Large intestine (tissue), 3 donors: Measurements from ENCODE around the gene UNC13B. TPM values are rescaled to one million over a fixed set of nuclear protein-coding genes. Genes with fewer than 3 reads are reported as not detected.

ENCODE experiments used
- DNase-seq, 2 donors: peaks; one replicate each; pipeline versions ENCODE4 v3.0.0 to v3.0.0-alpha.2; 2013
- H3K27ac ChIP-seq: one replicate; pipeline ENCODE4 v1.5.1; 2013; ENCODE audit warnings: low read length
- H3K27me3 ChIP-seq: 2 replicates; pipeline ENCODE4 v1.6.1; 2013; ENCODE audit warnings: low read length; ENCODE audit not compliant: control insufficient read depth, insufficient read depth
- H3K36me3 ChIP-seq: 2 replicates; pipeline ENCODE4 v1.6.1; 2013; ENCODE audit warnings: low read length; ENCODE audit not compliant: control insufficient read depth, insufficient read depth
- H3K4me1 ChIP-seq: one replicate; pipeline ENCODE4 v1.6.1; 2013; ENCODE audit warnings: low read length; ENCODE audit not compliant: control insufficient read depth, insufficient read depth
- H3K4me3 ChIP-seq: one replicate; pipeline ENCODE4 v1.5.1; 2013; ENCODE audit warnings: low read length
- H3K9me3 ChIP-seq: one replicate; pipeline ENCODE4 v1.6.1; 2013; ENCODE audit warnings: mild to moderate bottlenecking, low read depth, low read length, moderate library complexity; ENCODE audit not compliant: control insufficient read depth
- WGBS: methylation state at CpG from one replicate; pipeline ENCODE4 v1.1.5; 2013; ENCODE audit warnings: low lambda C conversion rate; ENCODE audit not compliant: insufficient coverage; 5-methylcytosine and 5-hydroxymethylcytosine counted together
- polyA plus RNA-seq: library from polyadenylated mRNA; unstranded; fragments of 120-200 nt; gene quantifications from one replicate; pipeline ENCODE4 v1.2.1, GENCODE V29; 2013

UNC13B gene
- polyA plus RNA-seq, 1 donor, result 33.1 TPM

DNA sequence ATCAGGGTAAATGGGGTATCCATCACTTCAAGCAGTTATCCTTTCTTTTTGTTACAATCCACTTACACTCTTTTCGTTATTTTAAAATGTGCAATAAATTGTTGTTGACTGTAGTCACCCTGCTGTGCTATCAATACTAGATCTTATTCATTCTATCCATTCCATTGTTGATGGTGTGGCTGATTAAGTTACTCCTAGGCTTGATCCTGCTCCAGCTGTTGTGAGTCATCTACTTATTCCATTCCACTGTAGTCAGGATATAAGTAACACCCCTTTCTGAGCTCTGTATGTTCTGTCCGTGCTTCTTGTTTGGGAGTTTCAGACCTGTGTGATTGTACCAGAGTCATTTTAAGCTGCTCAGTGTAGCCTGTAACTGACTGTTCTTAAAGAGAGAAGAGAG is 205.6 kb downstream of the UNC13B start:
- 83% methylated on average over 1 of the region's 2 CpGs for WGBS

DNA sequence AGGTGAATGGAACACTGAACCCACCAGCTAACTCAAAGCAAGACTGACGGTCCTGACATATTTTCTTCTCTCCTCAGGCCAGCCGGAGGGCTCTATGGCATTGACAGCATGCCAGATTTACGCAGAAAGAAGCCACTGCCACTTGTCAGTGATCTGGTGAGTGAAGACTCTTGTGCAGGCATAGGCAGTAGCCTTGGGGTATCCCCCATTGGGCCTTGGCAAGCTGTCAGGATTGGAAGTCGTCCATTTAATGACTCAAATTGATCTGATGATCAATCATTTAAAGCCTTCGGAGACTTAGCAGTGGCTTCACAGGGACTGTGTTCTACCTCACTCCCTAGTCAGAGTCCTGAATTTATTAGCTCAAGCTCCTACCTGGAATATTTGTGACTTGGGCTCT is 208.4 kb downstream of the UNC13B start:
- no peaks in the 10 kb centered on the region for H3K4me1 ChIP-seq
- no CpG with 5 or more reads among the region's 5 CpGs for WGBS
- no peak overlapping the region for H3K4me3 ChIP-seq
- H3K27me3 ChIP-seq, result no peaks in the 10 kb centered on the region
- no peaks in the 10 kb centered on the region for H3K9me3 ChIP-seq
- no peak overlapping the region for H3K27ac ChIP-seq
- H3K36me3 ChIP-seq, result peaks cover 19% of the 10 kb centered on the region
- DNase-seq, result no peak

More for the DNA sequence above, 205.6 kb downstream of the UNC13B start:
- H3K4me1 ChIP-seq, result peaks cover 3% of the 10 kb centered on the region
- no peak for DNase-seq
- H3K27ac ChIP-seq, result no peak overlapping the region
- H3K36me3 ChIP-seq, result peaks cover 15% of the 10 kb centered on the region
- no peak overlapping the region for H3K4me3 ChIP-seq
- H3K27me3 ChIP-seq, result no peaks in the 10 kb centered on the region
- no peaks in the 10 kb centered on the region for H3K9me3 ChIP-seq

DNA sequence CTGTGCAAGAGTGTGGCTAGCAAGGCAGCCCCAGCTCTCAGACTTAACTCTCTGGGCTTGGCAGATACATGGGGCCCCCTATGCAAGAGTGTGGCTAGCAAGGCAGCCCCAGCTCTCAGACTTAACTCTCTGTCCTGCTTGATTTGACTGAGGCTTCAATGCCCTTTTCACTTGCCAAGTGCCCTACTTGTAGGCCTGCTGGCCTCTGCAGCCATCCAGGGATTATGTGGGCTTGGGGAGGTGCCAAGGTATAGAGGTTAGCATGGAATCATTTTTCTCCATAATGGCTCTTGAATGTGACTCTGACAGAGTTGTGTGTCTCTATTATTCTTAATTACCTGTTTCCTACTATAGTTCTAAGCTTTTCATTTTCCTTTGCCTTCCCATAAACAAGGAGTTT is 212.6 kb downstream of the UNC13B start:
- Histone ChIP-seq H3K27ac (no peak overlapping the region), H3K27me3 (no peaks in the 10 kb centered on the region), H3K9me3 (no peaks in the 10 kb centered on the region), H3K4me1 (no peaks in the 10 kb centered on the region), H3K4me3 (no peak overlapping the region), H3K36me3 (peaks cover 32% of the 10 kb centered on the region)
- DNase-seq, result no peak

DNA sequence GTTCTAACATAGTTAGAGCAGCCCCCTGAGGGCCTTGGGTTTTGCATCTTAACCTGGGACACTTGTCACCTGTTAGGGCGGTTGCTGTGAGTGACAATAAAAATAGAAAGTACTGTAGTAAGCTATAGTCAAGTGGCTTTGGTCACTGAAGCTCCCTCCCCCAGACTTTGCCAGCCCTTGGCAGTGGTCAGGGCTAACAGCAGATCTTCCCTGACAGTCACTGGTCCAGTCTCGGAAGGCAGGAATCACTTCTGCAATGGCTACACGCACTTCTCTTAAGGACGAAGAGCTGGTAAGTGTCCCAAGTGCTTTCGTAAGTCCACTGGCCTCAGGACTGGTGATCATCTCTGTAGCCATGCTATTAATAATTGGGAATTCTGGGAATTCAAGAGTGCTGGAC is 213.1 kb downstream of the UNC13B start:
- Histone ChIP-seq H3K4me3 (no peak overlapping the region), H3K9me3 (no peaks in the 10 kb centered on the region), H3K27ac (no peak overlapping the region), H3K36me3 (peaks cover 32% of the 10 kb centered on the region), H3K4me1 (no peaks in the 10 kb centered on the region), H3K27me3 (no peaks in the 10 kb centered on the region)
- no peak for DNase-seq
- no CpG with 5 or more reads among the region's 5 CpGs for WGBS

DNA sequence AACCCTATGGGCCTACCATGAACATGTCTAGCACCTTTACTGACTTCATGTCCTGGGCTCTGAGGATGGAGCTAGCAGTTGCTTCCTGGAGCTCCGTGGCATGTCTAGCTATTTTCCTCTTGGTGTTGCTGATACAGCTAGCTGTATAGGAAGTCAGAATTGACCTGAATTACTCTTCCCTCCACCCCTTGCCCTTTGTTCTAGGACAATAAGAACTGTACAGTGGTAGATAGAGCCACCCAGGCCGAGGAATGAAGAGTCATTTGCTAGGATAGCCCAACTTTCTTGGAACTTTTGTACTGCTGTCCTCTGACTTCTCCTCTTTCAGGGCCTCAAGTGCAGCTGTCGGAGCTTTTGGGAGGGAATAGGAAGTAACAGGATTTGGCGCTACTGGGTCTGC is 218.2 kb downstream of the UNC13B start:
- peaks cover 45% of the 10 kb centered on the region for H3K36me3 ChIP-seq
- H3K27ac ChIP-seq, result no peak overlapping the region
- no peaks in the 10 kb centered on the region for H3K27me3 ChIP-seq
- no peaks in the 10 kb centered on the region for H3K4me1 ChIP-seq
- peak in 1 of 2 donors; percentile 14 for DNase-seq
- no peak overlapping the region for H3K4me3 ChIP-seq
- H3K9me3 ChIP-seq, result no peaks in the 10 kb centered on the region
- no CpG with 5 or more reads among the region's 4 CpGs for whole genome bisulfite sequencing

DNA sequence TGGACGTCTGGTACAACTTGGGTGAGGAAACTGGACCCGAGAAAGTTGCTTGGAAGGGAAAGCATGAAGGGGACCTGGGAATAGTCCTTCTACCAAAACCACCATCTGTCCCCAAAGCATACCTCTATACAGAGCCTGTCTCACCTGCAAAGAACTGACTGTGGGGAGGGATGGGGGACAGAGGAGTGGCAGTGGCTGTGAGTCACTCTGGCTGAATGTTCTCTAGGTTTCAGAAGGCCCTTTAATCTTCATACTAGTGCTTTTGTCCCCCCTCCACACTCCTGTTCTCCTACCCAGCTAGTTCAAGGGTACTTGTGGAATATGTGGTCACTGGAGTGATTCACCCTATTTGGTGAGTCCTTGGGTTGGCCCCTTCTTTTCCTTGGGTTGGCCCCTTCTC is 218.8 kb downstream of the UNC13B start:
- peaks cover 47% of the 10 kb centered on the region for H3K36me3 ChIP-seq
- WGBS, result no CpG with 5 or more reads among the region's 2 CpGs
- no peaks in the 10 kb centered on the region for H3K9me3 ChIP-seq
- DNase-seq, result no peak
- H3K4me3 ChIP-seq, result no peak overlapping the region
- H3K27me3 ChIP-seq, result no peaks in the 10 kb centered on the region
- no peaks in the 10 kb centered on the region for H3K4me1 ChIP-seq
- no peak overlapping the region for H3K27ac ChIP-seq

DNA sequence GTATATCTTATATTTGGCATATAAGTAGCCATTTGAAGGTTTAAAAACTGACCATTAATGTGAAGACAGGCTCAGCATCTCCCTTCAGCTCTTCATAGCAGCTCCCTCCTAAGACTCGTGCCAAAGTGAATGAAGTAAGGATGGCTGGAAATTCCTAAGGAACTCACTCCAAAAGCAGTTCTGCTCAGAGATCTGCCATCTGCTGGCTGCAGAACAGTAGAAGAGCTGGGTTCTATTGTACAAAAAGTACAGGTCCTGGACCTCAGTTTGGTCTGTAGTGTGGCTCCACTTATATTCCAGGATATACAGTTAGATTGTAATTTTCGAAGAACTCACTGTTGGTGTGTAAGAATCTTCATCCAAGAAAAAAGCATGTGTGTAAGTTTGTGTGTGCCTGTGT is 223.2 kb downstream of the UNC13B start:
- H3K9me3 ChIP-seq, result no peaks in the 10 kb centered on the region
- H3K27me3 ChIP-seq, result no peaks in the 10 kb centered on the region
- WGBS, result no CpG with 5 or more reads among the region's 2 CpGs
- no peak for DNase-seq
- H3K4me1 ChIP-seq, result no peaks in the 10 kb centered on the region
- peaks cover 57% of the 10 kb centered on the region for H3K36me3 ChIP-seq
- no peak overlapping the region for H3K4me3 ChIP-seq
- H3K27ac ChIP-seq, result no peak overlapping the region

DNA sequence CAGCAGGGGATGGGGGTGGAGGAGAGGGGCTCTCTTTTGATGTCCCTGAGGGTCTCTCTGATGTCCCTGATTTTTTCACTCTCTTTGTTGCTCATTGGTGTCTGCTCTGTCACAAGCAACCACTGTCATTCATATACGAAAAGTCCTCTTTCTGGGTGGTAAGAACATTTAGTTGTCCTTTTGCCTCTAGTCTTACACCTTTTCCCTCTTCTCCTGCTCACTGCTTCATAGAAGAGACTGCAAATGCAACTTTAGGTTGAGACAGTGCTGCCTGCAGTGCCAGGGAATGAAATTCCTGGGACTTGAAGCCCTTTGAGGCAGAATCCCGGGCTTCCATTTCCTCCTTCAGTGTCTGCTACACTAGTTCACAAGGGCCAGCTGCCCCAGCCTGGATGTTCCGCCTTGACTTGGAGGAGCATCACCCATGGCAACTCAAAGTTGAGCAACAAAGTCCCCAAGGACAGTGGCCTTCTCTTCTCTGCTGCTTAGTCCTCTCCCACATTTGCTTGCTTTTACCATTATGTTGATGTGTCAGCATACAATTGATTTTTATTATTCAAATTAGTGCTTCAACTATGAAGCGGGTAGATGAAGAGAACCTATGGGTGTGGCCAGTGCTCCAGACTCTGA is 233.4 kb downstream of the UNC13B start:
- Histone ChIP-seq H3K4me3 (no peak overlapping the region), H3K27me3 (no peaks in the 10 kb centered on the region), H3K4me1 (no peaks in the 10 kb centered on the region), H3K9me3 (no peaks in the 10 kb centered on the region), H3K36me3 (peaks cover 65% of the 10 kb centered on the region), H3K27ac (no peak overlapping the region)
- WGBS, result 100% methylated on average over 1 of the region's 4 CpGs
- DNase-seq, result no peak

DNA sequence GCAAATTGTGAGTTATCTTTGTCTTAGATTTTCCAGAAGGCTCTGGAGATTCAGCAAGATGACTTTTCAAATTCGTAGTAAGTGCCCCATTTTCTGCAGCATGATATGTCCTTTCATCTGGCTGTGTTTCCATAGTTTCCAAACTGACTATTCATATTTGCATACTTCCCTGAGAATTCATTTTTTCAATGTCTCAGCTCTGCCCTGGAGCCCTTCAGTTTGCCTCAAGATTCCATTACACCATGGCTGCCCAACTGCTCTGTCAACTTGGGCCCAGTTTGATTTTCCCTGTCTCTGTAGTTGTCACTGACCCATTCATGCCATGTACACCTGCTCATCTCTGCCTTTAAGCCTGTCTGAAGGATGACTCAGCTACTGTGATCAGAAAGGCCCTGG is 233.9 kb downstream of the UNC13B start:
- no CpG with 5 or more reads among the region's 1 CpG for WGBS
- Histone ChIP-seq H3K27me3 (no peaks in the 10 kb centered on the region), H3K27ac (no peak overlapping the region), H3K4me3 (no peak overlapping the region), H3K36me3 (peaks cover 65% of the 10 kb centered on the region), H3K4me1 (no peaks in the 10 kb centered on the region), H3K9me3 (no peaks in the 10 kb centered on the region)
- no peak for DNase-seq

DNA sequence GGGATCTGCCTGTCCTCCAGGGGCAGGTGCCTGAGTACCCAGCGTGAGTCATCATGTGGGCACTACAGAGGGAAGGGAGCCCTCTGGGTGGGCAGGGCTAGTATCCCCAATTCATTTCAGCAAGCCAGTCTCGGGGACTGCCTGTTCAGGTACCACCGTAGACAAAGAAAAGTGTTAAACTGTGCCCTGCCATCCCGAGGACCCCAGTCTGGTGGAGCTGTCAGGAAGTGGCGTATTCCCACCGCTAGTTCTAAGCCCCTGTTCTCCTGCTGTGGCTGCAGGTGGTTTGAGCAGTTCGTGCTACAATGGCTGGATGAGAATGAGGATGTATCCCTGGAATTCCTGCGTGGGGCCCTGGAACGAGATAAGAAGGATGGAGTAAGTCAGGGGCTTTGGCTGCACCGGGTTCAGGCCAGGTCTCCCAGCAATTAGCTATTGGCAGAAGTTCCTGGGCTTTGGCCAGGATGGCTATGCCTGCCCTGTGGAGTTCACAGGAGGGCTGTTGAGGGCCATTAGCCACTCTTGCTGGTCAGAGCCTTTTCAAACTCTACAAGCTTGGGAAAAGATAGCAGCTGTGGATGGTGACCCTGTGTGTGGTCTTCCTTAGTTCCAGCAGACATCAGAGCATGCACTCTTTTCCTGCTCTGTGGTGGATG is 234.9 kb downstream of the UNC13B start:
- WGBS, result no CpG with 5 or more reads among the region's 10 CpGs
- H3K36me3 ChIP-seq, result peaks cover 65% of the 10 kb centered on the region

DNA sequence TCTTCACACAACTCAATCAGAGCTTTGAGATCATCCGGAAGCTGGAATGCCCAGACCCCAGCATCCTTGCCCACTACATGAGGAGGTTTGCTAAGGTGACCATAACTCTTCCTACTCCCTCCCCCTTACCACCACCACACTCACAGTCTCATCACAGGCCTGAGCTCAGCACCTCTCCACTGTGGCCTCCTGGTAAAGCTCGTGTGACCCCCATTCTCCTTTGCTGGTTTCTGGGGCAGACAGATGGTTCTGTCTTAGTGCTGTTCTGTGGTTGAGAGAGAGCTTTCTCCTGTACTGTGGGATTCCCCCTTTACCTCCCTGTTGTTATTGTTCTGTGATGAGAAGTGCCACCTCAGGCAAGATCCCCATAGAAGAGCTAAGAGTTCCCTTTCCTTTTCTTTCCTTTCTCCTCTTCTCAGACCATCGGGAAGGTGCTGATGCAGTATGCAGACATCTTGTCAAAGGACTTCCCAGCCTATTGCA is 235.4 kb downstream of the UNC13B start:
- no CpG with 5 or more reads among the region's 3 CpGs for WGBS
- H3K9me3 ChIP-seq, result no peaks in the 10 kb centered on the region
- H3K4me3 ChIP-seq, result no peak overlapping the region
- DNase-seq, result no peak
- H3K27me3 ChIP-seq, result no peaks in the 10 kb centered on the region
- H3K36me3 ChIP-seq, result peaks cover 62% of the 10 kb centered on the region
- H3K27ac ChIP-seq, result no peak overlapping the region
- no peaks in the 10 kb centered on the region for H3K4me1 ChIP-seq

More for the DNA sequence above, 234.9 kb downstream of the UNC13B start:
- Histone ChIP-seq H3K27me3 (no peaks in the 10 kb centered on the region), H3K4me1 (no peaks in the 10 kb centered on the region), H3K9me3 (no peaks in the 10 kb centered on the region), H3K4me3 (no peak overlapping the region), H3K27ac (no peak overlapping the region)
- no peak for DNase-seq
